ENCODE results near the gene KRTAP5-8.
"Not testable (repeated sequence)": the region's sequence is repeated elsewhere in the genome, so short reads cannot be mapped to it uniquely, and the experiment has no call there.

Gene KRTAP5-8

GRCh38 chr11:71575723-71576424 lies 38.0 kb downstream of the KRTAP5-8 start:
- no peak for DNase-seq

DNA sequence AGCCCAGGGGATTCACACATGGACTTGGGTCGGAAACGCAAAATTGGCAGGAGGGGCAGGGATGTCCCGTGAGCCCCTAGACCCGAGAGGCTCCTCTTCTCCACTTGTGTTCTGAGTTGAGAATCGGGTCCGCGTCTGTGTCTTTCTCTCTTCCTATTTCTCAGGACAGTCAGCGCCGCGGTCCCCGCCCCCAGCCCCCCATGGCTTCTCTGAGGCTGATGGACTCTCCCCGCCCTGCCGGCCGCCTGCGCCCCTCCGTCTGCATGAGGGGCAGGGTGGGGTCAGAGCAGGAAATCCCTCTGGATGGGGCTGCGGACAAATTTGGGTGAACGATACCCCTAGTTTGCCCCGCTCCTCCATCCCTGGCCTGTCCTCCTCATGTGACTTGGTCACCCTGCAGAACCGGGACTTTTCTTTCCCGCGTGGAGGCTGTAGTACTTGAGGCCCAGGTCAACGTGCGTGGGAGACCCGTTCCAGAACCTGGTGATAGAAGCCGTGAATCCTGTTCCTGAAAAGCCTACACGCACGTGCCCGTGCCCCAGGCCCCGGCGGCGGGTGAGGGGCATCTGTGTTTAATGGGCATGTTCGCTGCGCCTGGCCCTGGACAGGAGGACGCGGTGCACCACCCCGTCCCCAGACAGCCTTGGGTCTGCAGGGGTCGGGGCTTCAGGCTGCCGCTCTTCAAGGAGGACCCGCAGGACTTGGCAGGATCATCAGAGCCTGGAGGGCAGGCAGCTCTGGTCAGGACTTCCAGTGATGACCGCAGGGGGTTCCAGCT lies 39.1 kb downstream of the KRTAP5-8 start:
- not testable (repeated sequence) for DNase-seq

DNA sequence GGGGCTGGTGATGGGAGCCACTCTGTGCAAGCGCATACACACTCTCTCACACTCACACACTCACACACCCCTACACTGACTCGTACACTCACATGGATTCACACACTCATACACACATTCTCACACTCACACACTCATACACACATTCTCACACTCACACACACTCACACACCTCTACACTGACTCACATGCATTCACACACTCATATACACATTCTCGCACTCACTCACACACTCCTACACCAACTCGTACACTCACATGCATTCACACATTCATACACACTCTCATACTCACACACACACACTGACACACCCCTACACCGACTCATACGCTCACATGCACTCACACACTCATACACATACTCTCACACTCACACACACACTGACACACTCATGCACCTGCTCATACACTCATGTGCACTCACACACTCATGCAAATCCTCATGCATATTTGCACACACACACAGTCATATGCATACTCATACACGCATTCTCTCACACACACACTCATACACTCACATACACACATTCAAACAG lies 39.7 kb downstream of the KRTAP5-8 start:
- no peak for DNase-seq

GRCh38 chr11:71579513-71579912 lies 41.7 kb downstream of the KRTAP5-8 start:
- not testable (repeated sequence) for DNase-seq

DNA sequence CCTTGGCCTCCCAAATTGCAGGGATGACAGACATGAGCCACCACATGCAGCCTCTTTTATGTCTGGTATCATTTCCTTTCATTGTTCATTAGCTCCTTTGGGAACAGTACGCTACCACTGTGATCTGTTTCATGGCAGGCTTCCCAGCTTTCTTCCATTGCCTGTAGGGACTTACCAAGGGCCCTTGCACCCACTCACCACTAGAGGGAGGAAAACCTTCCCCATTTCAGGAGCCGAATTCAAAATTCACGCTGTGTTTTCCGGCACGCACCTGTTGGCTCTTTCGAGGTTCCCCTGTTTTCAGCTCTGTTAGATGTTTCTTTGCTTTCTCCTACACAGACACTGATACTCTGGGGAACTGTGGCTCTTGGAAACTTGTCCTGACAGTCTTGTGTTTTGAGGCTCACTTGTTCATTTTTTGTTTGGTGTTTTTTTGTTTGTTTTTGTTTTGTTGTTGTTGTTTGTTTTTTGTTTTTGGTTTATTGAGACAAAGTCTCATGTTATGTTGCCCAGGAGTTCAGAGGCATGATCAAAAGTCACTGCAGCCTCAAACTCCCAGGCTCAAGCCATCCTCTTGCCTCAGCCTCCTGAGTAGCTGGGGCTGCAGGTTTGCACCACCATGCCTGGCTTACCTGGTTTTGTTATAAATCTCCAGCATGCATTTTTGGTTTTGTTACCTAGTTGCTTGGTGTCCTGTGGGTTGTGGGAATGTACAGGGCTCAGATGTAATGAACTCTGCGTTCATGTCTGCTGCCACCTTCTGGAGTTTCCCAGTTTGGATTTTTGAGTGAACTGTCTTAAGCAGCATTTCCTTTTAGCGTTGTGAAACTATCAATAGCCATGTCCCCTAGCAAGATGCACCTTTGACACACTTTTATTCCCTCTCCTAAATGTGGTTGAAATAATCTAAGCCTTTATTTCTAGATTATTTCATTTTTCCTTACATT lies 42.5 kb downstream of the KRTAP5-8 start:
- peak in 1 of 5 donors; percentile 12 for DNase-seq

DNA sequence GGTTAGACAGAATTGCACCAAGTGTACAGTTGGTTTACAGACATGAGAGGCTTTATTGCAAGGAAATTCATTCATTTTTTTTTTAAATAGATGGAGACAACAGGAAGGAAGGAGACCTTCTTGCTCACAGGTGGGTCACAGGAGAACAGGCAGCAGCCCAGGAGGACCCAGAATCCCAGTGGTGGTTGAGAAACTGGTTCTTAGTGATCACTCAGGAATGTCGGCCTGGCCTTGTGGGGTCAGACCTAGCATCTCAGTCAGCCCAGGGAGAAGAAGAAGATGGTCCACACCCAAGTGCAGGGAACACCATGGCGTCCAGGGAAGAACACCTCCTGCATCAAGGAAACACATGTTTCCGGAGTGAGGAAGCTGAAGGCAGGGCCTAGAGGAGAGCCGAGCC lies 44.0 kb downstream of the KRTAP5-8 start:
- DNase-seq: no peak

- no peak for DNase-seq
Observed at GRCh38 chr11:71582309-71582895, 44.6 kb downstream of the KRTAP5-8 start, which contains the start of gene KRTAP5-11. Gene KRTAP5-11 (minus strand): TSS chr11:71582875. CDS start chr11:71582837, 38 bp downstream.

- not testable (repeated sequence) for DNase-seq
Observed at GRCh38 chr11:71582969-71583368, 45.1 kb downstream of the KRTAP5-8 start.

- DNase-seq: not testable (repeated sequence)
Observed at GRCh38 chr11:71585673-71586072, 47.8 kb downstream of the KRTAP5-8 start.

- not testable (repeated sequence) for DNase-seq
Observed at GRCh38 chr11:71588314-71588713, 50.5 kb downstream of the KRTAP5-8 start.
